ENCODE measurements around the gene ANKRD55.

The ANKRD55 gene

GRCh38 chr5:56095579-56096102 lies 137.5 kb downstream of the ANKRD55 start:
- no peak for TF ChIP-seq CTCF (IDR thresholded peaks at IDR 0.05; ENCODE audit: low read length, missing control alignments)
- no peak overlapping the region for H3K4me3 ChIP-seq (replicated peaks; ENCODE audit: low read depth, low read length)
- no peak for DNase-seq (ENCODE audit: low read depth)

DNA sequence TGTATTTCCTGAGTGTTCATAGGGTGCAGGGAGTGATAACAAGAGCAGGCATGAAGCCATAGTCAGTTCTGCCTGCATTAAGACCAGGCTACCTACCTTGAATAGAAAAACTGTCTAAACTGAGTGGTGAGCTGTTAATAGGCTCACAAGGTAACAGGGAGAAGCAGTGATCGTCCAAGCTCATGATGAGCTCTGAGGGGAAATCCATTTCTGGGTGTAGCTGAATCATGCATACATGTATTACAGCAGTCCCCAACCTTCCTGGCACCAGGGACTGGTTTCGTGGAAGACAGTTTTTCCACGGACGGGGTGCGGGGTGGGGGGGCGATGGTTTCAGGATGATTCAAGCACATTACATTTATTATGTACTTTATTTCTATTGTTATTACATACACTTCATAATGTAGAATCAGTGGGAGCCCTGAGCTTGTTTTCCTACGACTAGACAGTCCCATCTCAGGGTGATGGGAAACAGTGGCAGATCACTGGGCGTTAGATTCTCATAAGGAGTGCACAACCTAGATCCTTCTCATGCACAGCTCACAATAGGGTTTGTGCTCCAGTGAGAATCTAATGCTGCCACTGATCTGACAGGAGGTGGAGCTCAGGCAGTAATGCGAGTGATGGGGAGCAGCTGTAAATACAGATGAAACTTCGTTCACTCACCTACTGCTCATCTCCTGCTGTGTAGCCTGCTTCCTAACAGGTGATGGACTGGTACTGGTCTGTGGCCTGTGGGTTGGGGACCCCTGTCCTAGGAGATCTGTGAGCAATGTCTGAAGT lies 138.4 kb downstream of the ANKRD55 start:
- TF ChIP-seq CTCF (IDR thresholded peaks at IDR 0.05; ENCODE audit: low read length, missing control alignments), result no peak
- no peak for DNase-seq (ENCODE audit: low read depth)

GRCh38 chr5:56093970-56094369 lies 139.2 kb downstream of the ANKRD55 start:
- H3K4me3 ChIP-seq (replicated peaks; ENCODE audit: low read depth, low read length), result no peak overlapping the region
- DNase-seq (ENCODE audit: low read depth), result no peak
- TF ChIP-seq CTCF (IDR thresholded peaks at IDR 0.05; ENCODE audit: low read length, missing control alignments), result no peak

More for the DNA sequence above, 138.4 kb downstream of the ANKRD55 start:
- H3K4me3 ChIP-seq (replicated peaks; ENCODE audit: low read depth, low read length), result no peak overlapping the region

GRCh38 chr5:56092115-56092514 lies 141.0 kb downstream of the ANKRD55 start:
- no peak for DNase-seq (ENCODE audit: low read depth)
- no peak for TF ChIP-seq CTCF (IDR thresholded peaks at IDR 0.05; ENCODE audit: low read length, missing control alignments)
- H3K4me3 ChIP-seq (replicated peaks; ENCODE audit: low read depth, low read length), result no peak overlapping the region

DNA sequence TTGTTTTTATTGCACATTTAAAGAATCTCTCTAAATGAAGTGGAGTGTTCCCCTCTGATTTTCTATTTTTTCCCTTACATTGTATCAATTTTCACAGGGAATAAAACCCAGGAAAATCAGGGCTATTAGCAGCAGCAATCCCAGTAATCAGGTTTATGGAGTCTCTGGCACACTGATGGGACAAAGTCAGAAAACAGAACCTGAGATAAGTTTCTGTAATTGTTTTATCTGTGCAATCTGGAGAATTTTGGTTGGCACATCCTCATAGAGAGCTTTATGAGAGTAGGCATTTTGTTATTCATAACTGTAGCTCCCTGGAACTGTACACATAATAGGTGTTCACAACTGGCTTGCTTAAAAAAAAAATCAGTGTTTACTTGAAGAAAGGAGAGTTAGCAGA lies 141.5 kb downstream of the ANKRD55 start:
- TF ChIP-seq CTCF (IDR thresholded peaks at IDR 0.05; ENCODE audit: low read length, missing control alignments), result no peak
- DNase-seq (ENCODE audit: low read depth), result no peak
- no peak overlapping the region for H3K4me3 ChIP-seq (replicated peaks; ENCODE audit: low read depth, low read length)

DNA sequence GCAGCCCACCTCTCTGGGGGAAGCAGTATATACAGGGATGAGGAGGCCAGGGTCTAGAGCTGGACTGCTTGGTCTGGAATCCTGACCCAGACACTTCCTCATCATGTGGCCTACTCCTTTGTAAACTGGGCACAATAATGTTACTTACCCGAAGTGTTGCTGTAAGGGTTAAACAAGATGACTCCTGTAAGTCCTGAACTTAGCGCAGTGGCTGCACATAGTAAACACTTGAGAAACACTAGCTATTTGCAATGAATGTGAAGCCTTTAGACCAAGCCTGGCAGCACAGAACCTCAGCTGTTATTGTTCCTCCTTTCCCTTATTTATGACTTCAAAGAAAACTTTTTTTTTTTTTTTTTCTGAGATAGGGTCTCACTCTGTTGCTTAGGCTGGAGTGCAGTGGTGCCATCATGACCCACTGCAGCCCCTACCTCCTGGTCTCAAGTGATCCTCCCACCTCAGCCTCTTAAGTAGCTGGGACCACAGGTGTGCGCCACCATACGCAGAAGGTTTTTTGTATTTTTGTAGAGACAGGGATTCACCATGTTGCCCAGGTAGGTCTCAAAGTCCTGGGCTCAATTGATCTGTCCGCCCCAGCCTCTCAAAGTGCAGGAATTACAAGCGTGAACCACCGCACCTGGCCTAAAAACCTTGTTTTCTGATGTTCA lies 142.2 kb downstream of the ANKRD55 start:
- TF ChIP-seq CTCF (IDR thresholded peaks at IDR 0.05; ENCODE audit: low read length, missing control alignments), result no peak
- DNase-seq (ENCODE audit: low read depth), result no peak
- H3K4me3 ChIP-seq (replicated peaks; ENCODE audit: low read depth, low read length), result no peak overlapping the region

All from fibroblast of pulmonary artery (primary cell).